Measurements from ENCODE around the gene USP33. TPM values are rescaled to one million over a fixed set of nuclear protein-coding genes. Genes with fewer than 3 reads are reported as not detected.

Gene USP33
- total RNA-seq, 2 experiments from 2014 or later, result 47.8 to 67.0 TPM

DNA sequence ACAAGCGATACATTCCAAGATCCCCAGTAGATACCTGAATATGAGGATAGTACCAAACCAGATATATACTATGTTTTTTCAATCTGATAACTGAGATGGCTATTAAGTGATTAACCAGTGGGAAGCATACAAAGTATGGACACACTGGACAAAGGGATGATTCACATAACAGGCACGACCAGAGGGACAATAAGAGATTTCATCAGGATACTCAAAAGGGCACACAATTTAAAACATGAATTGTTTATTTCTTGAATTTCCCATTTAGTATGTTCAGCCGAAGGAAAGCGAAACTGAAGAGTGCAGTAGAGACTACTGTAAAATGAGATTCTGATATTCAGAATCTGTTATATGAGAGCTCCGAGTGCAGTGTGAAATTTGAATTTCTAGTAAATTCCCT lies 87.8 kb downstream of the USP33 start:
- H3K36me3 ChIP-seq (ENCODE audit: insufficient read depth, low read length), result peaks cover 21% of the 10 kb centered on the region; the same call in 1 of the 2 replicates
- peaks cover 22% of the 10 kb centered on the region for H4K20me1 ChIP-seq (ENCODE audit: insufficient read depth, low read length)
- H3K4me2 ChIP-seq (ENCODE audit: low read length), result peak overlapping the region; percentile 54
- DNase-seq (ENCODE audit: low spot score), result no peak
- peak overlapping the region; percentile 37 for H3K27ac ChIP-seq (ENCODE audit: low read depth, low read length, poor library complexity, severe bottlenecking)
- H3K9me3 ChIP-seq (ENCODE audit: low read length), result no peaks in the 10 kb centered on the region
- H2AFZ ChIP-seq (ENCODE audit: low read length), result no peak overlapping the region
- TF ChIP-seq, protein P1, sequence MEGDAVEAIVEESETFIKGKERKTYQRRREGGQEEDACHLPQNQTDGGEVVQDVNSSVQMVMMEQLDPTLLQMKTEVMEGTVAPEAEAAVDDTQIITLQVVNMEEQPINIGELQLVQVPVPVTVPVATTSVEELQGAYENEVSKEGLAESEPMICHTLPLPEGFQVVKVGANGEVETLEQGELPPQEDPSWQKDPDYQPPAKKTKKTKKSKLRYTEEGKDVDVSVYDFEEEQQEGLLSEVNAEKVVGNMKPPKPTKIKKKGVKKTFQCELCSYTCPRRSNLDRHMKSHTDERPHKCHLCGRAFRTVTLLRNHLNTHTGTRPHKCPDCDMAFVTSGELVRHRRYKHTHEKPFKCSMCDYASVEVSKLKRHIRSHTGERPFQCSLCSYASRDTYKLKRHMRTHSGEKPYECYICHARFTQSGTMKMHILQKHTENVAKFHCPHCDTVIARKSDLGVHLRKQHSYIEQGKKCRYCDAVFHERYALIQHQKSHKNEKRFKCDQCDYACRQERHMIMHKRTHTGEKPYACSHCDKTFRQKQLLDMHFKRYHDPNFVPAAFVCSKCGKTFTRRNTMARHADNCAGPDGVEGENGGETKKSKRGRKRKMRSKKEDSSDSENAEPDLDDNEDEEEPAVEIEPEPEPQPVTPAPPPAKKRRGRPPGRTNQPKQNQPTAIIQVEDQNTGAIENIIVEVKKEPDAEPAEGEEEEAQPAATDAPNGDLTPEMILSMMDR (conservative IDR thresholded peaks at IDR 0.05; ENCODE audit: low read length), result no peak
- no peak for TF ChIP-seq EZH2phosphoT487 (IDR thresholded peaks at IDR 0.05; ENCODE audit: borderline replicate concordance, low read depth, low read length)
- ChIA-PET CTCF (ENCODE audit: unreplicated experiment) (no interaction called here), POLR2A (interaction anchor here (0.6 to 1.0 kb wide), 4 partner anchors 8 to 432 kb away, joined by 3 read pairs; no protein-coding TSS in a partner anchor)
- no TSS peak for BruUV-seq (replicated peaks)
- H3K4me1 ChIP-seq (ENCODE audit: insufficient read depth, low read length, poor library complexity, severe bottlenecking), result peaks cover 55% of the 10 kb centered on the region
- H3K79me2 ChIP-seq (ENCODE audit: insufficient read depth, low read depth, low read length), result peaks cover 100% of the 10 kb centered on the region
- intact Hi-C loops (cut with micrococcal nuclease; ENCODE audit: unreplicated experiment), result no loop called here
- no peaks in the 10 kb centered on the region for H3K9me2 ChIP-seq (ENCODE audit: insufficient read depth, low read length)
- H3K4me3 ChIP-seq (ENCODE audit: low read depth, low read length, poor library complexity, severe bottlenecking), result no peak overlapping the region

- ChIA-PET POLR2A (interaction anchor here (0.6 to 1.3 kb wide), 4 partner anchors 12 to 79 kb away, joined by 3 to 8 read pairs (median 4); no protein-coding TSS in a partner anchor), CTCF (ENCODE audit: unreplicated experiment) (no interaction called here)
- peak; percentile 26 for DNase-seq (ENCODE audit: low spot score)
- H3K4me2 ChIP-seq (ENCODE audit: low read length), result peak overlapping the region; percentile 54
- TF ChIP-seq EZH2phosphoT487 (IDR thresholded peaks at IDR 0.05; ENCODE audit: borderline replicate concordance, low read depth, low read length), result no peak
- TF ChIP-seq, protein P1 (conservative IDR thresholded peaks at IDR 0.05; ENCODE audit: low read length), result no peak
- no peaks in the 10 kb centered on the region for H3K9me3 ChIP-seq (ENCODE audit: low read length)
- no TSS peak for BruUV-seq (replicated peaks)
- H4K20me1 ChIP-seq (ENCODE audit: insufficient read depth, low read length), result peaks cover 26% of the 10 kb centered on the region
- no peaks in the 10 kb centered on the region for H3K9me2 ChIP-seq (ENCODE audit: insufficient read depth, low read length)
- H3K36me3 ChIP-seq (ENCODE audit: insufficient read depth, low read length), result peaks cover 10% of the 10 kb centered on the region; the same call in 1 of the 2 replicates
- H3K27ac ChIP-seq (ENCODE audit: low read depth, low read length, poor library complexity, severe bottlenecking), result peak overlapping the region; percentile 37
- intact Hi-C loops (cut with micrococcal nuclease; ENCODE audit: unreplicated experiment), result no loop called here
- peaks cover 100% of the 10 kb centered on the region for H3K79me2 ChIP-seq (ENCODE audit: insufficient read depth, low read depth, low read length)
- H3K4me3 ChIP-seq (ENCODE audit: low read depth, low read length, poor library complexity, severe bottlenecking), result peak overlapping the region; percentile 7
- peaks cover 49% of the 10 kb centered on the region for H3K4me1 ChIP-seq (ENCODE audit: insufficient read depth, low read length, poor library complexity, severe bottlenecking)
- no peak overlapping the region for H2AFZ ChIP-seq (ENCODE audit: low read length)
Observed at GRCh38 chr1:77670330-77670729, 89.3 kb downstream of the USP33 start.

GRCh38 chr1:77668924-77669449 lies 90.7 kb downstream of the USP33 start:
- H3K36me3 ChIP-seq (ENCODE audit: insufficient read depth, low read length), result peaks cover 6% of the 10 kb centered on the region; the same call in 1 of the 2 replicates
- peaks cover 100% of the 10 kb centered on the region for H3K79me2 ChIP-seq (ENCODE audit: insufficient read depth, low read depth, low read length)
- CTCF ChIA-PET (ENCODE audit: unreplicated experiment), result no interaction called here
- peaks cover 45% of the 10 kb centered on the region for H3K4me1 ChIP-seq (ENCODE audit: insufficient read depth, low read length, poor library complexity, severe bottlenecking)
- H2AFZ ChIP-seq (ENCODE audit: low read length), result no peak overlapping the region
- BruUV-seq (replicated peaks), result no TSS peak
- no peaks in the 10 kb centered on the region for H3K9me2 ChIP-seq (ENCODE audit: insufficient read depth, low read length)
- intact Hi-C loops (cut with micrococcal nuclease; ENCODE audit: unreplicated experiment), result no loop called here
- H3K4me2 ChIP-seq (ENCODE audit: low read length), result no peak overlapping the region
- no peak overlapping the region for H3K27ac ChIP-seq (ENCODE audit: low read depth, low read length, poor library complexity, severe bottlenecking)
- no peak for TF ChIP-seq EZH2phosphoT487 (IDR thresholded peaks at IDR 0.05; ENCODE audit: borderline replicate concordance, low read depth, low read length)
- TF ChIP-seq, protein P1 (conservative IDR thresholded peaks at IDR 0.05; ENCODE audit: low read length), result no peak
- POLR2A ChIA-PET, result interaction anchor here (0.6 to 1.9 kb wide), 11 partner anchors 8 to 474 kb away, joined by 3 to 12 read pairs (median 5); partner anchors contain the start of genes DNAJB4 and MIGA1
- DNase-seq (ENCODE audit: low spot score), result no peak
- peaks cover 26% of the 10 kb centered on the region for H4K20me1 ChIP-seq (ENCODE audit: insufficient read depth, low read length)
- H3K9me3 ChIP-seq (ENCODE audit: low read length), result no peaks in the 10 kb centered on the region
- no peak overlapping the region for H3K4me3 ChIP-seq (ENCODE audit: low read depth, low read length, poor library complexity, severe bottlenecking)

Measured in OCI-LY7 (cell line).